Muscle of leg (tissue), 11 donors: ENCODE data around the gene CCDC92. TPM values are rescaled to one million over a fixed set of nuclear protein-coding genes. Genes with fewer than 3 reads are reported as not detected.

Experiments
- DNase-seq: peaks from one replicate; pipeline ENCODE4 v3.0.0; 2013
- H3K27ac ChIP-seq: one replicate; pipeline ENCODE4 v1.5.1; 2013; ENCODE audit warnings: mild to moderate bottlenecking, low read length, control low read depth
- H3K27me3 ChIP-seq: one replicate; pipeline ENCODE4 v1.6.1; 2013; ENCODE audit warnings: low read length; ENCODE audit not compliant: control insufficient read depth, insufficient read depth
- H3K36me3 ChIP-seq: one replicate; pipeline ENCODE4 v1.6.1; 2013; ENCODE audit warnings: low read length; ENCODE audit not compliant: control insufficient read depth, insufficient read depth
- H3K4me1 ChIP-seq: one replicate; pipeline ENCODE4 v1.6.1; 2013; ENCODE audit warnings: low read length; ENCODE audit not compliant: control insufficient read depth, insufficient read depth
- H3K4me3 ChIP-seq: one replicate; pipeline ENCODE4 v1.5.1; 2013; ENCODE audit warnings: low read length, control low read depth
- H3K9me3 ChIP-seq: replicated peaks from 2 replicates; pipeline ENCODE4 v1.6.1; 2013; ENCODE audit warnings: low read depth, low read length; ENCODE audit not compliant: control insufficient read depth
- WGBS: methylation state at CpG from one replicate; pipeline ENCODE4 v1.1.5; 2013; ENCODE audit warnings: missing lambda C conversion rate; ENCODE audit not compliant: insufficient coverage; 5-methylcytosine and 5-hydroxymethylcytosine counted together
- polyA plus RNA-seq, 8 donors: library from polyadenylated mRNA; unstranded; fragments of 120-200 nt; gene quantifications; one replicate each; pipeline versions ENCODE4 v1.2.1 to v1.2.3, GENCODE V29; 2013; ENCODE audit warnings: inconsistent platforms in 1 of 8, low replicate concordance in 1 of 8; ENCODE audit not compliant: insufficient read length in 8 of 8, insufficient read depth in 1 of 8
- total RNA-seq: library from RNA; stranded (reverse); fragments of 120-200 nt; gene quantifications from one replicate; pipeline ENCODE4 v1.2.4, GENCODE V29; 2013

The CCDC92 gene
- total and polyA plus RNA-seq, 9 donors = 7.4 to 30.9 (median 29.3) TPM

DNA sequence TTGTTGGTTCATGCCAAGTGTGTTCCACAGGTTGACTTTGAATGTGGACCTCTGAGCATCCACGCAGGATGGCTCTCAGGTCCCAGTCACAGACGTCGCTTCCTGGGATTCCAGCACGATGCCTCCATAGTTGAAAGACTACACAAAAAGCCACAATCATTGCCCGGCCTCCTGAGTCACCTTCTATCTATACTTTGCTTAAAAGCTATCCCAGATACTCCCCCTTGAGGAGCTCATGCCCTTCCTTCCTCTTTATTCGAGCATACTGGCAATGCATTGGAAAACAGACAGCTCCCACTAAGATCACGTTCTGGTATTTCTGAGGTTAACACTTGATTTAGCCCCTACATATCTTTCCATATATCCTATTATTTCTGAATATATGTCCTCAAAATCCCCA, 40.4 kb upstream of the CCDC92 start:
- Histone ChIP-seq H3K9me3 (no peaks in the 10 kb centered on the region), H3K4me1 (peaks cover 2% of the 10 kb centered on the region), H3K36me3 (peaks cover 25% of the 10 kb centered on the region), H3K4me3 (no peak overlapping the region), H3K27me3 (no peaks in the 10 kb centered on the region), H3K27ac (no peak overlapping the region)
- WGBS = 91% methylated on average over 5 of the region's 7 CpGs
- DNase-seq = no peak

DNA sequence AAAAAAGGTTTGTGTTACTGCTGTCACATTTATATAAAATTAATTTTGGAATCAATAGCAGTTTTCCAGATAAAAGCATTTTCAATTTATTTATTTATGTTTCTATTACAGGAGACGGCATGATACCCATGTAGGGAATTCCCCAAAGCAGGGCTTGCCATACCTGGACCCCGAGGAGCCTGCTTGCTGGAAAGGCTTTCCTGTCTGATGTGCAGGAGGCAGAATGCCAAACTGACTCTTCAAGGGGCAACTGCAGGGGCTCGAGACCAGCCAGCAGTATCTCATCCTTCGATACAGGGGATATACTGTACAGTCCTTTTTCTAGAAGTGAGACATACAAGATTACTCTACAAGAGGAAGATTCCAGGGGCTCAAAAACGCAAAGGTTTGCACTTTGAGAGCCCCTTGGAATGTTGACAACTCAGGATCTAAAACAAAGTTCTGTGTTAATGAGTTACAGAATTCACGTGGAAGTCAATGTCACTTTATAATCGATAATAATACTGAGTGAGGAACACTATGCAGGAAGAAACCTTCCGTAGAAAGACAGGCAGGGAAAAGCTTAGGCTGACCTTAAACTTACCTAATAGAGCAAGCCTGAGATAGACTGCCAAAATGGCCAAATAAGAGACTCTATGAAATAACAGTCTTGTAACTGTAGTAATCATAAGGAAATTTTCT, 38.9 kb upstream of the CCDC92 start:
- peaks cover 31% of the 10 kb centered on the region for H3K36me3 ChIP-seq
- DNase-seq = no peak
- 85% methylated on average over 6 of the region's 8 CpGs for WGBS
- H3K27ac ChIP-seq = no peak overlapping the region
- H3K9me3 ChIP-seq = no peaks in the 10 kb centered on the region
- no peak overlapping the region for H3K4me3 ChIP-seq
- no peaks in the 10 kb centered on the region for H3K27me3 ChIP-seq
- H3K4me1 ChIP-seq = peaks cover 12% of the 10 kb centered on the region

DNA sequence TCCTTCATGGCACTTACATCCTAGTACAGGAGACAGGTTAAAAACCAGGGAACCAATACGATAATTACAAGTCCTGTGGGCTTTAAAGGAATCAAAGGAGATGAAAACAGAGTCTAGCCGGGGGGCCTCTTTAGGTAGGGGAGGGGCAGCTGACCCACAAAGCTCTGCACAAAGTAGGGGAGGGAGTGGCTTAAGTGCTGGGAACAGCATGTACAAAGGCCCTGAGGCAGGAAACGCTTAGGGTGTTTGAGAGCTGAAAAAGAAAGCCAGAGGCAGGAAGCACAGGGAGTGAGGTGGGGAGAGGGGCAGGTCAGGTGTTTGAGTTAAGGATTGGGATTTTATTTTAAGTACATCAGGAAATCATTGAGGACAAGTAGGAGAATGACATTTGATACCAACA, 38.1 kb upstream of the CCDC92 start:
- Histone ChIP-seq H3K27ac (no peak overlapping the region), H3K4me3 (no peak overlapping the region), H3K9me3 (no peaks in the 10 kb centered on the region), H3K4me1 (peaks cover 19% of the 10 kb centered on the region), H3K27me3 (no peaks in the 10 kb centered on the region), H3K36me3 (peaks cover 31% of the 10 kb centered on the region)
- DNase-seq = no peak
- WGBS = 87% methylated on average over 2 of the region's 3 CpGs

DNA sequence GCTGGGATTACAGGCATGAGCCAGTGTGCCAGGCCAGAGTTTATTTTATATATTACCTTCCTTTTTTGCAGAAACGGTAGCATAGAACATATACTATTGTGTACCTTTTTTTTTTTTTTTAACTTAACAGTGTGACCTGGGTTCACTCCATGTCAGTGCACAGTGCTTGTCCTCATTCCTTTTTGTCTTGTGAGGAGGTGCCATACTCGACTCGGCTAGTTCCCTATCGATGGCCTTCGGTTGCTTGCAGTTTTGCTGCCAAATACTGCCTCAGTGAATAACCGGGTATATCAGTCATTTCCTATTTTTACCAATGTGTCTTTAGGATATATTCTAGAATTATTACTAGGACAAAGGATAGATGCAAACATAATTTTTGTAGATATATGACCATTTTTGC, 37.1 kb upstream of the CCDC92 start:
- Histone ChIP-seq H3K36me3 (peaks cover 31% of the 10 kb centered on the region), H3K4me3 (no peak overlapping the region), H3K9me3 (no peaks in the 10 kb centered on the region), H3K27me3 (no peaks in the 10 kb centered on the region), H3K4me1 (peaks cover 21% of the 10 kb centered on the region), H3K27ac (no peak overlapping the region)
- WGBS = no CpG with 5 or more reads among the region's 6 CpGs
- no peak for DNase-seq

DNA sequence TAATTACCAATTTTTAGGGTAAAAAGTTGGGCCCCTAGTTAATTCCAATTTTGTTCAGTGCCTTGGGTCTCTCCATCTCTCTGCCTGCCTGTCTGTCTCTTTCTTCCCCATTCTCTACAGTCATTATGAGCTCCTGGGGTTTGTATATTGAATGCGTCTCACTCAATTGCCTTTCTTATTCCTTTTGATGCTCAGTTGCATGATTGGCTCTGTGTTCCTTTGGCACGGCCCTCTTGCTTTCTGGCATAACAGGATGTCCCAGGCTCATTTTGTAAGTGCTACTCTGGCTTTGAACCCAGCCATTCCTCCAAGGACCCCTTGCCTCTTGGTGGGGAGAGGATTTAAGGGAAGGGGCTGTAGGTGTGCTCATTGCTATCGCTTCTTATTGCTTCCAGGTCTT, 36.0 kb upstream of the CCDC92 start:
- WGBS = no CpG with 5 or more reads among the region's 3 CpGs
- Histone ChIP-seq H3K4me3 (no peak overlapping the region), H3K9me3 (no peaks in the 10 kb centered on the region), H3K27ac (no peak overlapping the region), H3K4me1 (peaks cover 25% of the 10 kb centered on the region), H3K36me3 (peaks cover 38% of the 10 kb centered on the region), H3K27me3 (no peaks in the 10 kb centered on the region)
- DNase-seq = no peak

DNA sequence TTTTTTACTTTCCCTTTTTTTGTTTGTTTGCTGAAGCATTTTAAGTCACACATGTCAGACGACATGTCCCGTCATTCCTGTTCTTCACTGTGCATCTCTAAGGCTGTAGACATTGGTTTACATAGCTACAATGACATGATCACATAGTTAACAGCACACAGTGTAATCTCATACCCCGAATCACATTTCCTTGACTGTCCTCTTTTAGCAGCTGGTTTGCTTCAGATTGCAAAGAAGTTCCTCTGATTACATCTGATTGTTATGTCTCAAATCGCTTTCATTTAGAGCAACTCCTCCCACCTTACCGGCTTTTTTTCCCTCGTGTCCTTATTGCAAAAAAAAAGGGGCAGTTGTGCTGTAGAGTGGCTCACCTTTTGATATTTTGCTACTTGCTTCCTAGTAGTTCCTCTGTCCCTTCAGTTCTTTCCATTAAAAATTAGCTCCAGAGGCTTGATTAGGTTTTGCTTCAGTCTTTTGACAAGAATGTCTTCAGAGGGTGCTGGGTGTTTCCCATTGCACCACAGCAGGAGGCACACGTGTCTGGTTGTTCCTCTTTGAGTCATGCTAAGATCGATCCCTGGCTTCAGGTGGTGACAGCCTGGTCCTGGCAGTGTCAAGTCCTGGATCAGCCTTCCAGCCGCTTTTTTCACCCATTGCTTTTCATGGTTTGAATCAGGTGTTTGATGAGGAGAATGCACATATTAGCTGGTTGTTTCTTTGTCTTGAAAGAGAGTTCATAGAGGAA, 35.4 kb upstream of the CCDC92 start:
- no peak overlapping the region for H3K4me3 ChIP-seq
- H3K27ac ChIP-seq = no peak overlapping the region
- H3K4me1 ChIP-seq = peaks cover 25% of the 10 kb centered on the region
- no peaks in the 10 kb centered on the region for H3K9me3 ChIP-seq
- H3K27me3 ChIP-seq = no peaks in the 10 kb centered on the region
- 67% methylated on average over 5 of the region's 9 CpGs for WGBS
- DNase-seq = no peak
- peaks cover 36% of the 10 kb centered on the region for H3K36me3 ChIP-seq

DNA sequence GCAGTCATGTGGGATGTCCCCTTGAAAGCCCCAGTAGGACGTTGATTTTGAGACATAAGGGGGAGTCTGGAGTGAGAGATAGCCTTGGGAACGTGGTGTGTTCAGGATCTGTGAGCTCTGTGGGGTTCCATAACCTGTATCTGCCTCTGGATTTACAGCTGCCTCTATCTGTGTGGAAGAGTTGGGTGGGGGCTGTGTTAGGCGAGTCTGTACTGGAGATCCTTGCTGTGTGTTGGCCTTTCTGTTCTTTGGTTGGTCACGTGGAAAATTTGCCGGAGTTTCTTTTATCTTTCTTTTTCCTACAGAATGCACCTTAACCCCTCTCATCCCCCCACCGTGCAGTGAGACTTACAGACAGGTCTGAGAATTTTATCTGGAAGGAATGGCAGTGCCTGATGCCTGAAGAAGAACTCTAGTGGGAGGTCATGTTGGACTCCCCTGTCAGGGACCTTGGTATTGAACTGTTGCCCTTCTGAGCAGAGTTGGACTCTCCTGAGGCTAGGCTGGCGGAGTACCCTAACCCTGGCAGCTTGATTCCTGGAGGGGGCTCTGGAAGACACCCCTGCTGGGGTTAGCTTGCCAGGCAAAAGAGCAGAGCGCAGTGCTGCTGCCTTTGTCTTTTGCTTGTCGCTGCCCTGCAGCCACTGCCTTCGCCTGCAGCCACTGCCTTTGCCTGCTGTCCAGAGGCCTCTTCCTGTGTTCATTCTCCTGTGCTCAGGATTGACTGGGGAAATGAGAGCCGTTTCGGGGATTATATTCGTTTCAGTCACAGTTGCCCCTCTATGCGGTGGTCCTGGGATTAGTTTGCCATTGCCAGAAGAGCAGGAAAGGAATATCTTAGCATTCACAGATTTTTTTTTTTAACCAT, 34.4 kb upstream of the CCDC92 start:
- Histone ChIP-seq H3K36me3 (peaks cover 33% of the 10 kb centered on the region), H3K4me1 (peaks cover 25% of the 10 kb centered on the region)

DNA sequence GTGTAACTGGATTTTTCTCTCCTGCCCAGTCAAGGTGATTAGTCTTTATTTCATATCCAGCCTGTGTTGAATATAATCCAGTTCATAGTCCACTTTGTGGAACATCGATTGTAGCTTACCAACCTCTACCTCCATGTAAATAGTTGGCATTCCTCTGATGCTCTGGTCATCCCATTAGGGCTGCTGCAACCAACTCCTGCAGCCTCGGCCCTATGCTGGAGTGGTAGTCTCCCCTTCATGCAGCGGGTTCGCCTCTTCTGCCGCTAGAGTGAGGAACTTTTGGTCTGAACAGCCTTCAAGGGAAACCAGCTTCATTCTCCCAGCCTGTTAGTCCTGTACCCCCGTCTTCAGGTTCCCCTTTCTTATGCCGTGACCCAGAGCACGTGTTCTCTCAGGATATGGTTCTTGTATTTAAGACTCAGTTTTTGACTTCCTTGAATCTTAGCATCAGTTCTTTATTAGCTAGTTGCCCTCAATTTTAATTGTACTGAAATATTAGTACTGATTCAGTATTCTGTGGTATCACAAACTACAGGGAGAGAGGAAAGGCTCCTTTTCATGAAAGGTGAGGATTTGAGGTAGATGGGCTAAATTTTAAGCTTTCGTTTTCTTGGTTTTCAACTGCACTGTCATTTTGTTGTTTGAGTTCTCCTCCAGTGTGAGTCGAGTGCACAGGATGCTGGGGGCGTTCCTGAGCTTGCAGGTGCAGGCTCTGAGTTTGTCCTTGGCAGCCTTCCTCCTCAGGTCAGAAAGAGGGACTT, 33.6 kb upstream of the CCDC92 start:
- H3K4me1 ChIP-seq = peaks cover 25% of the 10 kb centered on the region
- peak; percentile 43 for DNase-seq
- H3K9me3 ChIP-seq = no peaks in the 10 kb centered on the region
- WGBS = 57% methylated on average over 8 of the region's 11 CpGs
- H3K27me3 ChIP-seq = no peaks in the 10 kb centered on the region
- H3K36me3 ChIP-seq = peaks cover 34% of the 10 kb centered on the region
- no peak overlapping the region for H3K4me3 ChIP-seq
- H3K27ac ChIP-seq = no peak overlapping the region

More for the DNA sequence above, 34.4 kb upstream of the CCDC92 start:
- no peak for DNase-seq
- 77% methylated on average over 5 of the region's 14 CpGs for WGBS
- Histone ChIP-seq H3K27ac (no peak overlapping the region), H3K4me3 (no peak overlapping the region), H3K9me3 (no peaks in the 10 kb centered on the region), H3K27me3 (no peaks in the 10 kb centered on the region)

DNA sequence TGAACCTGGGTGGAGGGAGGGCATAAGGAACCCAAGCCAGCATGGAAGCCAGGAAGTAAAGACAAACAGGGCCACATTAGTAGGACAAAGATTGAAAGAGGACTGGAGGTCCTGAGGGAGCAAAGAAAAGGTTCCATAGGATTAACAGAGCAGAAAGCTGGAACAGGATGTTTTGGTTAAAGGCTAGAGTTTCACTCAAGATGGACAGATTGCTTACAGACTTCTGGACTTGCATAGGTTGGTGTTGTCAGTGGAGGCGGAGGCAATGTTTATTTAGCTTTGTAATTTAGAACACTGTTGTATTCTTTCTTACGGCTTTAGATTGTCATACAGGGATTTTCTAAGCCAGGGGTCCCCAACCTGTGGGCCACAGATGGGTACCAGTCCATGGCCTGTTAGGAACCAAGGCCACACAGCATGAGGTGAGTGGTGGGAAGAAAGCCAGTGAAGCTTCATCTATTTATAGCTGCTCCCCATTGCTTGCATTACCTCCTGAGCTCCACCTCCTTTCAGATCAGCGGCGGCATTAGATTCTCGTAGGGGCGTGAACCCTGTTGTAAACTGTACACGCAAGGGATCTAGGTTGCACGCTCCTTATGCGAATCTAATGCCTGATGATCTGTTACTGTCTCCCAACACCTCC, 31.7 kb upstream of the CCDC92 start:
- 90% methylated on average over 9 of the region's 9 CpGs for WGBS
- DNase-seq = no peak
- Histone ChIP-seq H3K27me3 (no peaks in the 10 kb centered on the region), H3K9me3 (no peaks in the 10 kb centered on the region), H3K4me1 (peaks cover 25% of the 10 kb centered on the region), H3K27ac (no peak overlapping the region), H3K36me3 (peaks cover 41% of the 10 kb centered on the region), H3K4me3 (no peak overlapping the region)
